ENCODE data around the gene INF2.

INF2 gene

GRCh38 chr14:104758981-104759969 is 69.9 kb downstream of the INF2 start:
- DNase-seq (ENCODE audit: extremely low spot score) = no peak
- TF ChIP-seq, protein P1, sequence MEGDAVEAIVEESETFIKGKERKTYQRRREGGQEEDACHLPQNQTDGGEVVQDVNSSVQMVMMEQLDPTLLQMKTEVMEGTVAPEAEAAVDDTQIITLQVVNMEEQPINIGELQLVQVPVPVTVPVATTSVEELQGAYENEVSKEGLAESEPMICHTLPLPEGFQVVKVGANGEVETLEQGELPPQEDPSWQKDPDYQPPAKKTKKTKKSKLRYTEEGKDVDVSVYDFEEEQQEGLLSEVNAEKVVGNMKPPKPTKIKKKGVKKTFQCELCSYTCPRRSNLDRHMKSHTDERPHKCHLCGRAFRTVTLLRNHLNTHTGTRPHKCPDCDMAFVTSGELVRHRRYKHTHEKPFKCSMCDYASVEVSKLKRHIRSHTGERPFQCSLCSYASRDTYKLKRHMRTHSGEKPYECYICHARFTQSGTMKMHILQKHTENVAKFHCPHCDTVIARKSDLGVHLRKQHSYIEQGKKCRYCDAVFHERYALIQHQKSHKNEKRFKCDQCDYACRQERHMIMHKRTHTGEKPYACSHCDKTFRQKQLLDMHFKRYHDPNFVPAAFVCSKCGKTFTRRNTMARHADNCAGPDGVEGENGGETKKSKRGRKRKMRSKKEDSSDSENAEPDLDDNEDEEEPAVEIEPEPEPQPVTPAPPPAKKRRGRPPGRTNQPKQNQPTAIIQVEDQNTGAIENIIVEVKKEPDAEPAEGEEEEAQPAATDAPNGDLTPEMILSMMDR (IDR thresholded peaks at IDR 0.05; ENCODE audit: control extremely low read depth, extremely low read depth, low read depth, missing control alignments) = no peak
- ChIA-PET CTCF (interaction anchor here (0.7 to 14.3 kb wide), 2 partner anchors 8 to 50 kb away, joined by 3 to 136 read pairs; no protein-coding TSS in a partner anchor), POLR2A (interaction anchor here (0.7 kb wide), 1 partner anchor 8 kb away, joined by 6 read pairs; no protein-coding TSS in a partner anchor)

- CTCF ChIA-PET = interaction anchor here (1.2 to 7.7 kb wide), 3 partner anchors 11 to 61 kb away, joined by 3 to 136 read pairs (median 48); partner anchors contain the start of gene SIVA1
- TF ChIP-seq, protein P1 (IDR thresholded peaks at IDR 0.05; ENCODE audit: control extremely low read depth, extremely low read depth, low read depth, missing control alignments) = no peak
- POLR2A ChIA-PET = no interaction called here
- DNase-seq (ENCODE audit: extremely low spot score) = no peak
Measured at GRCh38 chr14:104765517-104765916, 76.1 kb downstream of the INF2 start.

DNA sequence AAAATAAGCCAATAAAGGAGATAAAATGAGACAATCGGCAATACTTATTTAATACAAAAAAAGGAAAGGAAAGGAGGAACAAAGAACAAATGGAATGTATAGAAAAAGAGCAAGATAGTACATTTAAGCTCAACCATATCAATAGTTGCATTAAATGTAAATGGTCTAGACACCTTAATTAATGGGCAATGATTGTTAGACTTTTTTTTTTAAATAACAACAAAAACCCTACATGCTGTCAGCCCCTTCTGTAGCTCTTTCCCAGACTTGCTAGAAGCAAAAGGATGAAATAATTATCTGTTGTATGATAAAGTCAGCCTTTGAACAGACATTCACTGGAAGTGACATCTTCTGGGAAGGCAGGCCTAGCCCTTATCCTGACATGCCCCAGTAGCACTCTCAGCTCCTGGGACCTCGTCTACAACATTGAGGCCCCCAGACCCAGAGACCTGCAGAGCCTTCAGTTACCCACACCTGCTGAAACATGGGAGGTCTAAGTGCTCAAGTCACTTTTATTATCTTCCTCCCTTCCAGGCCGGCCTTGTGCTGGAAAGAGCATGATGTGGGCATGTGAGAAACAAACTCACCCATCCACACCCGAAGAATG is 76.9 kb downstream of the INF2 start:
- CTCF ChIA-PET = interaction anchor here (1.2 to 7.7 kb wide), 4 partner anchors 12 to 60 kb away, joined by 3 to 136 read pairs (median 26); partner anchors contain the start of gene SIVA1

DNA sequence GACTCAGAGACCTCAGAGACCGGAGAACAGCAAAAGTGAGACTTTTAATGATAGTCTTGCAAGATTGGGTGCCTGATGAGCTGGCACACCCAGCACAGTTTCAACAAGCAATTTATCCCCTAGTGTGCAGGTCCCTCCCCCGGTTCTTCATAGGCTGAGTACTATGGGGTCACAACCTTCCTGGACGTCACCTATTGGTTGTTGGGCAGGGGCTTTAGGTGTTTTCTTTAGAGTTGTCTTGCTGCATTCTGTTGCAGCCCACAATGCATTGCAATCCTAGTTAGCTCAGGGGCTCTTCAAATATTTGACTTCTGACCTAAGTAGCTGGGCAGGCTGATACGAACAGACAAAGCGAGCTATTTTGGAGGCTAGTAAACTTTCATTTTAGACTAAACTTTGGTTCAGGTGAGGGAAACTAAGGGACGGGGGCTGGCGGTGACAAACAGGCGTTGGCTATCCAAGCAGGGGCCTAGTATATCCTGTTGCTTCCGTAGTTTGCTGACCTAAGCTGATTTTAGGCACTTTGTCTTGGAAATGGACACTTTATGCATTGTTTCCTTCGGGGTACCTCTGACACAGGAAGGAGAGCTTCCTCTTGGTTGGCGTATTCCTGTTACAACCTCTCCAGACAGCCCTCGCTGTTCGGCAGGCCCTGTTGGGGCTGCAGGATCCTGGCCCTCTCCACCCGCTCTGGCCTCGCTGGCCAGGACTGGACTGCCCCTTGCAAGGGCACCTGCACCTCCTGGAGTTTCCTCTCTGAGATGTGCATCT is 77.6 kb downstream of the INF2 start:
- no peak for DNase-seq (ENCODE audit: extremely low spot score)
- CTCF ChIA-PET = interaction anchor here (1.4 to 7.7 kb wide), 3 partner anchors 13 to 60 kb away, joined by 3 to 136 read pairs (median 48); partner anchors contain the start of gene SIVA1
- TF ChIP-seq, protein P1 (IDR thresholded peaks at IDR 0.05; ENCODE audit: control extremely low read depth, extremely low read depth, low read depth, missing control alignments) = no peak

More for the DNA sequence above, 76.9 kb downstream of the INF2 start:
- TF ChIP-seq, protein P1 (IDR thresholded peaks at IDR 0.05; ENCODE audit: control extremely low read depth, extremely low read depth, low read depth, missing control alignments) = no peak
- DNase-seq (ENCODE audit: extremely low spot score) = no peak
- POLR2A ChIA-PET = no interaction called here

DNA sequence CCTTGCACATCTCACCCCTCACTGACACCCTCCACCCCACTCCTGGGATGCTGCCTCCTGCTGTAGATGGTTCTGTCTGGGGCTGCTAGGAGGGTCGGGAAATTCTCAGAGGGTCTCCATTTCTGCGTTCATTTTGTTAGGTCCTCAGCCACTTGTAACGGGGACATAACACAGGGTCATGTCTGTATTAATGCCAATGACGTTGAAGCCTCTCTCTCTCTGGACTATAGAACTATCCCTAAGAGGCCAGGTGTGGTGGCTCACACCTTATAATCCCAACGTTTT is 78.2 kb downstream of the INF2 start:
- no peak for DNase-seq (ENCODE audit: extremely low spot score)
- POLR2A ChIA-PET = interaction anchor here (0.5 kb wide), 1 partner anchor 58 kb away, joined by 3 read pairs; no protein-coding TSS in a partner anchor
- CTCF ChIA-PET = interaction anchor here (0.9 to 7.7 kb wide), 6 partner anchors 13 to 59 kb away, joined by 3 to 136 read pairs (median 7); partner anchors contain the start of gene SIVA1
- TF ChIP-seq, protein P1 (IDR thresholded peaks at IDR 0.05; ENCODE audit: control extremely low read depth, extremely low read depth, low read depth, missing control alignments) = no peak

More for the DNA sequence above, 77.6 kb downstream of the INF2 start:
- POLR2A ChIA-PET = interaction anchor here (0.5 kb wide), 1 partner anchor 59 kb away, joined by 3 read pairs; no protein-coding TSS in a partner anchor
